22Rv1 (cell line): Measurements from ENCODE around the gene NBEAL2.
"Not testable (repeated sequence)": the region's sequence is repeated elsewhere in the genome, so short reads cannot be mapped to it uniquely, and the experiment has no call there.

Experiments used
- H3K27ac ChIP-seq: fragments of 450-650 bp; 2 replicates; pipeline ENCODE4 v1.5.1; 2017
- CTCF ChIP-seq: fragments of 450-650 bp; IDR thresholded peaks from 2 replicates; pipeline ENCODE4 v1.5.1; 2017; ENCODE audit warnings: mild to moderate bottlenecking
- ZFX ChIP-seq: fragments of 450-650 bp; IDR thresholded peaks from 2 replicates; pipeline ENCODE4 v1.6.1; 2017; ENCODE audit warnings: antibody characterized with exemption, borderline replicate concordance

NBEAL2 gene

GRCh38 chr3:47017504-47018268, 38.2 kb downstream of the NBEAL2 start:
- TF ChIP-seq CTCF (no peak), ZFX (no peak)

GRCh38 chr3:47018269-47018611, 38.8 kb downstream of the NBEAL2 start:
- TF ChIP-seq CTCF (no peak), ZFX (no peak)
- no peak overlapping the region for H3K27ac ChIP-seq

More at GRCh38 chr3:47017504-47018268, 38.2 kb downstream of the NBEAL2 start:
- H3K27ac ChIP-seq = no peak overlapping the region

GRCh38 chr3:47019201-47019600, 39.7 kb downstream of the NBEAL2 start:
- H3K27ac ChIP-seq = no peak overlapping the region
- TF ChIP-seq ZFX = no peak
- TF ChIP-seq CTCF = no peak

GRCh38 chr3:47020311-47020710, 40.8 kb downstream of the NBEAL2 start:
- no peak overlapping the region for H3K27ac ChIP-seq
- TF ChIP-seq CTCF (no peak), ZFX (no peak)

GRCh38 chr3:47022641-47023071, 43.2 kb downstream of the NBEAL2 start:
- no peak for TF ChIP-seq ZFX
- peak overlapping the region; percentile 47 for H3K27ac ChIP-seq

GRCh38 chr3:47024932-47025331, 45.5 kb downstream of the NBEAL2 start:
- no peak for TF ChIP-seq ZFX
- TF ChIP-seq CTCF = no peak
- no peak overlapping the region for H3K27ac ChIP-seq

GRCh38 chr3:47026432-47026831, 47.0 kb downstream of the NBEAL2 start:
- not testable (repeated sequence) for H3K27ac ChIP-seq

- no peak overlapping the region for H3K27ac ChIP-seq
Observed at GRCh38 chr3:47028146-47028545, 48.7 kb downstream of the NBEAL2 start.

More at GRCh38 chr3:47028146-47028545, 48.7 kb downstream of the NBEAL2 start:
- TF ChIP-seq ZFX (no peak), CTCF (no peak)
